SU-DHL-6 (cell line): Measurements from ENCODE around the gene LUC7L2.

ENCODE experiments used
- H2AFZ ChIP-seq: fragments of 200-600 bp; sonication (generic); 2 replicates; pipeline ENCODE4 v1.6.1; 2014; ENCODE audit warnings: low read depth, mild to moderate bottlenecking, moderate library complexity, mixed read lengths, antibody characterized with exemption, low read length; ENCODE audit not compliant: severe bottlenecking
- H3F3A ChIP-seq: fragments of 200-600 bp; shearing (Covaris generic); 2 replicates; pipeline ENCODE4 v1.6.0; 2016; ENCODE audit warnings: antibody characterized with exemption, mild to moderate bottlenecking; ENCODE audit not compliant: insufficient read depth
- H3K27ac ChIP-seq: fragments of 200-600 bp; sonication (generic); 2 replicates; pipeline ENCODE4 v1.5.1; 2016; ENCODE audit warnings: low read depth, mild to moderate bottlenecking, low read length, moderate library complexity, mixed read lengths
- H3K27me3 ChIP-seq: fragments of 200-600 bp; sonication (generic), shearing (Covaris generic); 2 replicates; pipeline ENCODE4 v1.6.0; 2014; ENCODE audit warnings: mild to moderate bottlenecking, low read length
- H3K36me3 ChIP-seq: fragments of 200-600 bp; sonication (generic); 2 replicates; pipeline ENCODE4 v1.6.1; 2014; ENCODE audit warnings: mild to moderate bottlenecking, low read length, mixed read lengths
- H3K4me2 ChIP-seq: fragments of 300-600, 200-600 bp; shearing (Covaris generic), sonication (generic); 2 replicates; pipeline ENCODE4 v1.6.0; 2014; ENCODE audit warnings: low read length, low read depth, mild to moderate bottlenecking; ENCODE audit not compliant: poor library complexity, severe bottlenecking
- H3K4me3 ChIP-seq: fragments of 200-600 bp; sonication (generic); 2 replicates; pipeline ENCODE4 v1.5.1; 2014; ENCODE audit warnings: antibody characterized with exemption, low read length, mild to moderate bottlenecking, mixed read lengths; ENCODE audit not compliant: insufficient read depth, poor library complexity, severe bottlenecking
- H3K79me2 ChIP-seq: fragments of 200-600 bp; sonication (generic); 2 replicates; pipeline ENCODE4 v1.6.1; 2014; ENCODE audit warnings: mild to moderate bottlenecking, low read length, moderate library complexity; ENCODE audit not compliant: insufficient read depth
- H3K9ac ChIP-seq: fragments of 200-600 bp; sonication (generic); 2 replicates; pipeline ENCODE4 v1.7.0; 2014; ENCODE audit warnings: mild to moderate bottlenecking, low read length
- H3K9me2 ChIP-seq: fragments of 200-600 bp; sonication (generic); replicated peaks from 2 replicates; pipeline ENCODE4 v1.6.1; 2014; ENCODE audit warnings: low read length; ENCODE audit not compliant: insufficient read depth
- H3K9me3 ChIP-seq: fragments of 200-600 bp; sonication (generic); 2 replicates; pipeline ENCODE4 v1.6.1; 2014; ENCODE audit warnings: low read length, mixed read lengths; ENCODE audit not compliant: insufficient read depth
- H4K20me1 ChIP-seq: fragments of 200-600 bp; sonication (generic); 2 replicates; pipeline ENCODE4 v1.6.1; 2014; ENCODE audit warnings: low read depth, mild to moderate bottlenecking, antibody characterized with exemption, low read length, moderate library complexity, mixed read lengths
- CTCF ChIP-seq: fragments of 200-600 bp; sonication (generic); IDR thresholded peaks from one replicate; pipeline ENCODE4 v1.5.1; 2017; ENCODE audit warnings: antibody characterized with exemption, mild to moderate bottlenecking, low read length, moderate library complexity; ENCODE audit not compliant: insufficient read depth, poor library complexity, severe bottlenecking
- EZH2phosphoT487 ChIP-seq: fragments of 200-600 bp; sonication (generic), shearing (Covaris generic); conservative IDR thresholded peaks from 2 replicates; pipeline ENCODE4 v1.6.1; 2018; ENCODE audit warnings: mild to moderate bottlenecking, antibody characterized with exemption, low read length, moderate library complexity, mixed read lengths

LUC7L2 gene

GRCh38 chr7:139430443-139430842 lies 70.7 kb downstream of the LUC7L2 start:
- no peak for TF ChIP-seq EZH2phosphoT487
- no peak for TF ChIP-seq CTCF

GRCh38 chr7:139431010-139431409 lies 71.3 kb downstream of the LUC7L2 start:
- Histone ChIP-seq H3F3A (no peaks in the 10 kb centered on the region; the same call in 1 of the 2 replicates), H3K79me2 (no peaks in the 10 kb centered on the region), H4K20me1 (no peaks in the 10 kb centered on the region), H3K9me2 (no peaks in the 10 kb centered on the region), H3K4me2 (no peak overlapping the region), H3K4me3 (no peak overlapping the region), H3K27me3 (no peaks in the 10 kb centered on the region), H3K36me3 (no peaks in the 10 kb centered on the region), H3K27ac (no peak overlapping the region), H2AFZ (no peak overlapping the region), H3K9me3 (no peaks in the 10 kb centered on the region), H3K9ac (no peak overlapping the region)
- TF ChIP-seq CTCF (no peak), EZH2phosphoT487 (no peak)

More at GRCh38 chr7:139430443-139430842, 70.7 kb downstream of the LUC7L2 start:
- H3K79me2 ChIP-seq = no peaks in the 10 kb centered on the region
- no peak overlapping the region for H2AFZ ChIP-seq
- no peak overlapping the region for H3K27ac ChIP-seq
- no peak overlapping the region for H3K4me2 ChIP-seq
- no peak overlapping the region for H3K9ac ChIP-seq
- no peak overlapping the region for H3K4me3 ChIP-seq
- H3K9me3 ChIP-seq = no peaks in the 10 kb centered on the region
- no peaks in the 10 kb centered on the region for H3K27me3 ChIP-seq
- H4K20me1 ChIP-seq = no peaks in the 10 kb centered on the region
- H3K9me2 ChIP-seq = no peaks in the 10 kb centered on the region
- no peaks in the 10 kb centered on the region for H3K36me3 ChIP-seq
- H3F3A ChIP-seq = no peaks in the 10 kb centered on the region; the same call in 1 of the 2 replicates

- Histone ChIP-seq H2AFZ (no peak overlapping the region), H3K79me2 (no peaks in the 10 kb centered on the region), H3K4me3 (no peak overlapping the region), H3K9ac (no peak overlapping the region), H3F3A (no peaks in the 10 kb centered on the region; the same call in 1 of the 2 replicates), H3K9me2 (no peaks in the 10 kb centered on the region), H3K4me2 (no peak overlapping the region), H4K20me1 (no peaks in the 10 kb centered on the region), H3K9me3 (no peaks in the 10 kb centered on the region), H3K27ac (no peak overlapping the region), H3K36me3 (no peaks in the 10 kb centered on the region), H3K27me3 (no peaks in the 10 kb centered on the region)
- TF ChIP-seq EZH2phosphoT487 (no peak), CTCF (no peak)
Observed at GRCh38 chr7:139431459-139431858, 71.8 kb downstream of the LUC7L2 start.
